HL-60 (cell line): ENCODE data around the gene CARD6.

Source experiments
- CTCF ChIP-seq: IDR thresholded peaks from one replicate; pipeline ENCODE4 v1.5.1; 2011; ENCODE audit warnings: low read length, control low read depth, inconsistent platforms; ENCODE audit not compliant: insufficient read depth
- GABPA ChIP-seq: IDR thresholded peaks from 2 replicates; pipeline ENCODE4 v1.6.1; 2012; ENCODE audit warnings: low read depth
- SPI1 ChIP-seq: IDR thresholded peaks from 2 replicates; pipeline ENCODE4 v1.6.1; 2012; ENCODE audit warnings: low read depth, mild to moderate bottlenecking, borderline replicate concordance

- TF ChIP-seq CTCF: no peak
- no peak for TF ChIP-seq GABPA
- no peak for TF ChIP-seq SPI1
Measured at GRCh38 chr5:40798801-40799210, 42.4 kb upstream of the CARD6 start.
